AG04450 (cell line): ENCODE data around the gene PVRIG. TPM values are rescaled to one million over a fixed set of nuclear protein-coding genes. Genes with fewer than 3 reads are reported as not detected.
"Not testable (repeated sequence)": the region's sequence is repeated elsewhere in the genome, so short reads cannot be mapped to it uniquely, and the experiment has no call there.

Source experiments
- CTCF ChIA-PET: fragments of 300-600, 350-600 bp; formaldehyde crosslinking; extraction: SDS; loops from one replicate; lab custom pipeline; 2022; ENCODE audit warnings: antibody characterized with exemption, inconsistent platforms; lab: Charles Lee
- POLR2A ChIA-PET: fragments of 350-600 bp; formaldehyde crosslinking; extraction: SDS; loops from one replicate; lab custom pipeline; 2021; ENCODE audit warnings: antibody characterized with exemption, inconsistent platforms; lab: Yijun Ruan, JAX
- DNase-seq: peaks from one replicate; pipeline ENCODE4 v3.0.0-alpha.2; 2011; ENCODE audit warnings: low read depth, low spot score
- H3K27ac ChIP-seq: one replicate; pipeline ENCODE4 v1.5.1; 2012; ENCODE audit warnings: low read depth, low read length, control low read depth
- H3K27me3 ChIP-seq: one replicate; pipeline ENCODE4 v1.6.0; 2012; ENCODE audit warnings: low read length; ENCODE audit not compliant: control insufficient read depth, insufficient read depth
- H3K4me3 ChIP-seq: 2 replicates; pipeline ENCODE4 v1.5.1; 2011; ENCODE audit warnings: mild to moderate bottlenecking, low read depth, low read length, control low read depth
- H3K9me3 ChIP-seq: 2 replicates; pipeline ENCODE4 v1.5.1; 2012; ENCODE audit warnings: low read length; ENCODE audit not compliant: control insufficient read depth, insufficient read depth
- CTCF ChIP-seq: IDR thresholded peaks from 2 replicates; pipeline ENCODE4 v1.5.1; 2011; ENCODE audit warnings: low read depth, low read length, control low read depth, inconsistent platforms
- polyA plus RNA-seq: library from polyadenylated mRNA; depleted of rRNA; stranded (reverse); fragments of >200 nt; gene quantifications from 2 replicates; pipeline ENCODE4 v1.2.3, GENCODE V29; 2011

PVRIG gene
- polyA plus RNA-seq, 1 experiment = not detected

- no peak for TF ChIP-seq CTCF
- DNase-seq = no peak
- H3K9me3 ChIP-seq = no peaks in the 10 kb centered on the region
- H3K27ac ChIP-seq = no peak overlapping the region
- H3K27me3 ChIP-seq = peaks cover 6% of the 10 kb centered on the region
- CTCF ChIA-PET = interaction anchor here (0.9 kb wide), 1 partner anchor 60 kb away, joined by 3 read pairs; no protein-coding TSS in a partner anchor
- H3K4me3 ChIP-seq = no peak overlapping the region
- POLR2A ChIA-PET = interaction anchor here (1.2 kb wide), 1 partner anchor 18 kb away, joined by 3 read pairs; no protein-coding TSS in a partner anchor
Measured at GRCh38 chr7:100192969-100193368, 26.8 kb upstream of the PVRIG start.

GRCh38 chr7:100195222-100195621, 24.5 kb upstream of the PVRIG start:
- peaks cover 9% of the 10 kb centered on the region for H3K27me3 ChIP-seq
- TF ChIP-seq CTCF = no peak
- no peak for DNase-seq
- ChIA-PET CTCF (interaction anchor here (0.6 to 1.4 kb wide), 3 partner anchors 21 to 62 kb away, joined by 3 to 6 read pairs (median 4); no protein-coding TSS in a partner anchor), POLR2A (no interaction called here)
- H3K9me3 ChIP-seq = no peaks in the 10 kb centered on the region
- no peak overlapping the region for H3K4me3 ChIP-seq
- H3K27ac ChIP-seq = no peak overlapping the region

- H3K27ac ChIP-seq, POLR2A ChIA-PET, H3K4me3 ChIP-seq, DNase-seq, H3K9me3 ChIP-seq: not testable (repeated sequence)
- CTCF ChIA-PET = interaction anchor here (1.4 kb wide), 1 partner anchor 63 kb away, joined by 6 read pairs; no protein-coding TSS in a partner anchor
- peaks cover 12% of the 10 kb centered on the region for H3K27me3 ChIP-seq
Measured at GRCh38 chr7:100195901-100196322, 23.8 kb upstream of the PVRIG start.

- POLR2A ChIA-PET = no interaction called here
- DNase-seq = no peak
- no peak for TF ChIP-seq CTCF
- CTCF ChIA-PET = no interaction called here
- H3K27me3 ChIP-seq = peaks cover 23% of the 10 kb centered on the region
- no peak overlapping the region for H3K27ac ChIP-seq
- no peaks in the 10 kb centered on the region for H3K9me3 ChIP-seq
- H3K4me3 ChIP-seq = no peak overlapping the region
Measured at GRCh38 chr7:100198266-100198665, 21.5 kb upstream of the PVRIG start.

GRCh38 chr7:100200693-100201092, 19.1 kb upstream of the PVRIG start:
- Histone ChIP-seq H3K9me3 (no peaks in the 10 kb centered on the region), H3K27ac (no peak overlapping the region), H3K27me3 (peaks cover 31% of the 10 kb centered on the region), H3K4me3 (no peak overlapping the region)
- DNase-seq = no peak
- ChIA-PET POLR2A (interaction anchor here (0.6 to 0.7 kb wide), 2 partner anchors 51 to 55 kb away, joined by 3 to 4 read pairs; no protein-coding TSS in a partner anchor), CTCF (interaction anchor here (1.1 to 1.4 kb wide), 2 partner anchors 11 to 68 kb away, joined by 3 to 4 read pairs; no protein-coding TSS in a partner anchor)
- TF ChIP-seq CTCF = no peak
